ENCODE data around the gene PSAP. TPM values are rescaled to one million over a fixed set of nuclear protein-coding genes. Genes with fewer than 3 reads are reported as not detected.
A peak's percentile ranks its signal among the peaks of the same experiment; 100 is the strongest.

Gene PSAP
- total RNA-seq, 1 experiment from 2014 or later = 336 TPM

GRCh38 chr10:71835671-71836595 lies 15.1 kb downstream of the PSAP start:
- Histone ChIP-seq H4K8ac (replicated peaks; ENCODE audit: insufficient read length, low read depth, low read length) (no peak overlapping the region), H3T11ph (ENCODE audit: low read length) (no peak overlapping the region), H3K27ac (ENCODE audit: insufficient read length, low read depth, low read length) (no peak overlapping the region), H2BK20ac (ENCODE audit: low read depth, low read length, poor library complexity, severe bottlenecking) (no peak overlapping the region), H2BK15ac (ENCODE audit: low read depth, low read length) (no peak overlapping the region), H3K9me3 (ENCODE audit: control insufficient read depth, low read depth, low read length) (no peaks in the 10 kb centered on the region), H3K56ac (ENCODE audit: insufficient read length, low read depth, low read length) (no peak overlapping the region), H3K23ac (ENCODE audit: insufficient read length, low read depth, low read length) (no peak overlapping the region), H3K4me2 (ENCODE audit: insufficient read depth, insufficient read length, low read length) (no peak overlapping the region), H3K14ac (ENCODE audit: insufficient read depth, low read length) (no peak overlapping the region), H3K27me3 (ENCODE audit: insufficient read depth, low read length) (no peaks in the 10 kb centered on the region), H2AFZ (ENCODE audit: low read length) (no peak overlapping the region), H4K20me1 (ENCODE audit: control insufficient read depth, insufficient read depth, insufficient read length) (no peaks in the 10 kb centered on the region), H3K4me1 (ENCODE audit: insufficient read depth, low read length) (peaks cover 11% of the 10 kb centered on the region; the same call in 1 of the 2 replicates), H3K9ac (ENCODE audit: extremely low read depth, insufficient read length, low read length) (no peak overlapping the region), H4K5ac (ENCODE audit: insufficient read length, low read depth, low read length) (no peak overlapping the region), H4K91ac (ENCODE audit: insufficient read length, low read depth, low read length) (peak overlapping the region; percentile 70), H3K23me2 (ENCODE audit: insufficient read length, low read depth, low read length, poor library complexity, severe bottlenecking) (no peaks in the 10 kb centered on the region), H2BK120ac (ENCODE audit: low read depth, low read length, poor library complexity, severe bottlenecking) (no peak overlapping the region), H2BK5ac (ENCODE audit: insufficient read length, low read length) (no peak overlapping the region), H3K4ac (ENCODE audit: low read depth, low read length) (no peak overlapping the region), H2AK5ac (ENCODE audit: insufficient read length, low read length) (no peak overlapping the region), H3K79me2 (ENCODE audit: insufficient read depth, low read length) (peaks cover 44% of the 10 kb centered on the region; the same call in 1 of the 2 replicates), H2BK12ac (ENCODE audit: insufficient read length, low read depth, low read length) (peak overlapping the region; percentile 16), H3K18ac (ENCODE audit: insufficient read length, low read depth, low read length) (peak overlapping the region; percentile 39), H3K79me1 (ENCODE audit: insufficient read depth, low read depth, low read length, poor library complexity, severe bottlenecking) (peaks cover 13% of the 10 kb centered on the region)
- Mint-ChIP-seq H3K4me1 (peaks cover 44 to 49% of the 10 kb centered on the region in 2 experiments), H3K27me3 (ENCODE audit: low read depth) (no peaks in the 10 kb centered on the region), H3K27ac (peak overlapping the region; percentile 29 to 88 (median 83)), H3K36me3 (ENCODE audit: insufficient read depth in 1 of 3, low read depth in 3 of 3) (peaks cover 12 to 27% (median 16%) of the 10 kb centered on the region in 3 experiments; a peak in 6 of 7 replicates), H3K9me3 (no peaks in the 10 kb centered on the region), H3K4me3 (no peak overlapping the region)
- no peak for TF ChIP-seq CTCF (conservative IDR thresholded peaks at IDR 0.05)
- DNase-seq = no peak
- WGBS (ENCODE audit: extremely low coverage, insufficient read length, low lambda C conversion rate) = no CpG with 5 or more reads among the region's 11 CpGs

Data from H9 (cell line).